Activated CD8-positive, alpha-beta memory T cell treated with anti-CD3 and anti-CD28 coated beads for 48 hours (primary cell): ENCODE data around the gene GOT1.

Source experiments
- DNase-seq, 3 experiments: peaks; one replicate each; pipeline ENCODE4 v3.0.0-alpha.2; 2020; ENCODE audit warnings: low read depth in 2 of 3, low spot score in 2 of 3

GOT1 gene

DNA sequence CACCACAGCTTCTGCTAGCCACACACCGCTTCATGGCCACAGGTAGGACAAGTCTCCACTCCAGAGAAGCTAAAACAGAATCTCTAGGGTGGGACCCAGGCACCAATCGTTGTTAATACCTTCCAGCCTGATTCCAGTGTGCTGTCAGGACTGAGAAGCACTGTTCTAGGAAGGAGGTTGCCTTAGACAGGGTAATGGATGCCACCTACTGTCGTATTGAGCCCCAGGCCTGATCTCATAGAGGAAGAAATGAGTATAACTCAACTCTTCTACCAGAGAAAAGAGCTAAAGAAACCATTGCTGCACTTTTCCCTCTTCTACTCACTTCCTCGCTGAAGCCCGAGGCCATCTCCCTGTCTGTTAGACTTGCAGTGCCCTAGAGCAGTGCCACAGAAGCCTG lies 69.5 kb downstream of the GOT1 start:
- no peak for DNase-seq

DNA sequence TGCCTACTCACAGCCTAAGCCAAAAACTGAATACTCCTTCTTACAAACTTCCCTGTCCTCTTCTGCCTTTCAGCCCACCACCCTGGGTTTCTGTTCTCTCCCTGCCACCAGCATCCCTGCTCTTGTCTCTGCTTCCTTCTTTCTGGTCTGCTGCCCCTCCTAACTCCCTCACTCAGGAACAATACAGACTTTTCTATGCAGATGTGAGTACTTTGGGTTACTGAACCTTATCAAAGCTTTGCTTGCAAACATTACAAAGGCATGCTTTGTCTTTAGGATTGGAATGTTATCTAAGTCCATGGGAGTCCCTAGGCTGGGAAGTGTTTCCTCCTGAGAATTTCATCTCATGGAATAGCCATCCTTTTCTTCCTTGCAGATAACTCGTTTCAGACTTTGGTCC lies 72.3 kb downstream of the GOT1 start:
- no peak for DNase-seq

DNA sequence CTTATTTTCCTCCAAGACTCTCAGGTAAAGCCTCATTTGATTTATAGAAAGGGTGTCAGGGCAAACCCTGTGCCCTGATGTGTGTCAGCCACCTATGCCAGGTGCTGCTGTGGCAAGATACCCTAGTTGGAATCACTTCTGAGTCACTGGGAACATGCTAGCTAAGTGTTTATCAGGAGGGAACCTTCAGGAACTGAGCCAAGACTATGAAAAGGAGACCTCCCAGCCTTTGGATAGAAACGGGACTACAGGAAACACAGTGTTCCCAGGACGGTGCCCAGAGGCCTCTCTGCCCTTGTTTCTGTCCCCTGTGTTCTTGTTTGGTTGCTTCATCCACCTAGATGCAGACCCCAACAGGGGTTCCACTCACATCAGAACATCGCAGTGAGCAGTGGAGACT lies 72.7 kb downstream of the GOT1 start:
- DNase-seq, result no peak

DNA sequence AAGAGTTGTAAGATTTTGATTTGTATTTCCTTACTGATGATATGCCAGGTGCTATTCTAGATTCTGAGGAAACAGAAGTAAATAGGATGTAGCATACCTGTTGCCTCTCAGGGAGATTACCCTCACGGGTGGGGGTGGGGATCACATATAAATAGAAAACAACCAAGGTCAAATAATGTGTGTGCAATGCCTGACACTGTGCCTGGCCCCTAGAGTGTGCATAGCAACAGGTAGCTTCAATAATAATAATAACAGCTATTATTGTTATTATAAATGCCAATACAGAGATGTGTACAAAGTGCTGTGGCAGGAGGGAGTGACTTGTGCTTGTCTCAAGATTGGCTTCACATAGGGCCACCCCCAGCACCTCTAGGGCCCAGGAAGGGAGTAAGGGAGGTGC lies 77.2 kb downstream of the GOT1 start:
- no peak for DNase-seq

DNA sequence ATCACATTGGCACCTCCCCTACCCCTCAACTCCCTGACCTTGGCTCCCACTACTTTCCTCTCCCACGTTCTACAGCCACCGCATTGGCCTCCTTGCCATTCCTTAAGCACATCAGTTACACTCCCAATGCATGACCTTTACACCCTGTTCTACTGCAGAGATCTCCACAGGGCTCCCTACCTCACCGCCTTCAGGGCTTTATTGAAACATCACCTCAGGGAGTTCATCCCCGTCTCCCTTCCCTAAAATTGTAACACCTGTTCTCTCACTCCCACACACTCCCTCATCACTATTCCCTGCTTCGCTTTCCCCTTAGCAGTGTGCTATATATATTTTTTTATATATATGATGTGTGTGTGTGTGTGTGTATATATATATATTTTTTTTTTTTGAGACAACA lies 82.8 kb downstream of the GOT1 start:
- no peak for DNase-seq
